ENCODE results near the gene CFAP206. TPM values are rescaled to one million over a fixed set of nuclear protein-coding genes. Genes with fewer than 3 reads are reported as not detected.

Gene CFAP206
- total and polyA plus RNA-seq, 2 donors (not counting 1 experiment from before 2014, with no cell fraction given): not detected

GRCh38 chr6:87482366-87482765 lies 74.6 kb downstream of the CFAP206 start:
- Mint-ChIP-seq H3K27me3 (no peaks in the 10 kb centered on the region), H3K9me3 (ENCODE audit: insufficient read depth) (no peaks in the 10 kb centered on the region), H3K27ac (no peak overlapping the region), H3K4me3 (no peak overlapping the region), H3K4me1 (no peaks in the 10 kb centered on the region)
- H2AFZ ChIP-seq (ENCODE audit: insufficient read depth, low read depth, low read length, poor library complexity, severe bottlenecking): no peak overlapping the region
- ATAC-seq (ENCODE audit: low read depth) (no peak), DNase-seq (no peak)
- H3K4me3 ChIP-seq (ENCODE audit: control extremely low read depth in 1 of 5, extremely low read depth in 1 of 5, insufficient read depth in 1 of 5, low read depth in 2 of 5, low read length in 4 of 5): no peak overlapping the region
- WGBS (ENCODE audit: insufficient coverage): no CpG with 5 or more reads among the region's 4 CpGs
- intact Hi-C loops (cut with micrococcal nuclease): no loop called here
- POLR2A ChIA-PET: no interaction called here
- TF ChIP-seq EZH2 (IDR thresholded peaks at IDR 0.05; ENCODE audit: borderline replicate concordance, insufficient read depth, low read depth, low read length, poor library complexity, severe bottlenecking) (no peak), CTCF (IDR thresholded peaks at IDR 0.05) (no peak)
- peaks cover 2% of the 10 kb centered on the region for H4K20me1 ChIP-seq (ENCODE audit: control insufficient read depth, insufficient read depth, low read length, poor library complexity, severe bottlenecking)
- H3K4me2 ChIP-seq (replicated peaks; ENCODE audit: low read depth, low read length, poor library complexity, severe bottlenecking): no peak overlapping the region
- no peaks in the 10 kb centered on the region for H3K4me1 ChIP-seq (ENCODE audit: control insufficient read depth in 2 of 2, insufficient read depth in 2 of 2, low read length in 2 of 2)
- H3K27ac ChIP-seq (ENCODE audit: low read length in 2 of 2): no peak overlapping the region
- peaks cover 0 to 8% of the 10 kb centered on the region in 2 experiments for H3K36me3 ChIP-seq (replicated peaks in 1 of 2; ENCODE audit: control extremely low read depth in 1 of 2, control insufficient read depth in 1 of 2, extremely low read depth in 1 of 2, insufficient read depth in 2 of 2, low read length in 1 of 2)
- no peaks in the 10 kb centered on the region for H3K9me3 ChIP-seq (ENCODE audit: control extremely low read depth in 1 of 3, control insufficient read depth in 2 of 3, insufficient read depth in 1 of 3, low read length in 2 of 3)
- no peak overlapping the region for H3K9ac ChIP-seq (ENCODE audit: low read length)
- H3K27me3 ChIP-seq (replicated peaks in 1 of 4; ENCODE audit: control extremely low read depth in 1 of 4, control insufficient read depth in 3 of 4, insufficient read depth in 4 of 4, low read length in 3 of 4): no peaks in the 10 kb centered on the region
- peaks cover 17% of the 10 kb centered on the region for H3K79me2 ChIP-seq (ENCODE audit: control insufficient read depth, insufficient read depth, low read length)
- CTCF ChIA-PET: no interaction called here

GRCh38 chr6:87483929-87484328 lies 76.2 kb downstream of the CFAP206 start:
- Histone ChIP-seq H3K9me3 (ENCODE audit: control extremely low read depth in 1 of 3, control insufficient read depth in 2 of 3, insufficient read depth in 1 of 3, low read length in 2 of 3) (no peaks in the 10 kb centered on the region), H3K9ac (ENCODE audit: low read length) (no peak overlapping the region), H3K4me1 (ENCODE audit: control insufficient read depth in 2 of 2, insufficient read depth in 2 of 2, low read length in 2 of 2) (no peaks in the 10 kb centered on the region), H3K27ac (ENCODE audit: low read length in 2 of 2) (no peak overlapping the region), H2AFZ (ENCODE audit: insufficient read depth, low read depth, low read length, poor library complexity, severe bottlenecking) (no peak overlapping the region), H4K20me1 (ENCODE audit: control insufficient read depth, insufficient read depth, low read length, poor library complexity, severe bottlenecking) (no peaks in the 10 kb centered on the region), H3K4me3 (ENCODE audit: control extremely low read depth in 1 of 5, extremely low read depth in 1 of 5, insufficient read depth in 1 of 5, low read depth in 2 of 5, low read length in 4 of 5) (no peak overlapping the region), H3K36me3 (replicated peaks in 1 of 2; ENCODE audit: control extremely low read depth in 1 of 2, control insufficient read depth in 1 of 2, extremely low read depth in 1 of 2, insufficient read depth in 2 of 2, low read length in 1 of 2) (peaks cover 1 to 2% of the 10 kb centered on the region in 2 experiments), H3K4me2 (replicated peaks; ENCODE audit: low read depth, low read length, poor library complexity, severe bottlenecking) (no peak overlapping the region), H3K79me2 (ENCODE audit: control insufficient read depth, insufficient read depth, low read length) (peaks cover 10% of the 10 kb centered on the region), H3K27me3 (replicated peaks in 1 of 4; ENCODE audit: control extremely low read depth in 1 of 4, control insufficient read depth in 3 of 4, insufficient read depth in 4 of 4, low read length in 3 of 4) (no peaks in the 10 kb centered on the region)
- no peak for TF ChIP-seq CTCF (IDR thresholded peaks at IDR 0.05)
- TF ChIP-seq EZH2 (IDR thresholded peaks at IDR 0.05; ENCODE audit: borderline replicate concordance, insufficient read depth, low read depth, low read length, poor library complexity, severe bottlenecking): no peak
- Mint-ChIP-seq H3K4me3 (no peak overlapping the region), H3K9me3 (ENCODE audit: insufficient read depth) (no peaks in the 10 kb centered on the region), H3K4me1 (no peaks in the 10 kb centered on the region), H3K27me3 (no peaks in the 10 kb centered on the region), H3K27ac (no peak overlapping the region)
- intact Hi-C loops (cut with micrococcal nuclease): no loop called here
- DNase-seq: peak; percentile 16
- 54% methylated on average over 4 of the region's 9 CpGs for WGBS (ENCODE audit: insufficient coverage)
- ATAC-seq (ENCODE audit: low read depth): no peak
- CTCF ChIA-PET: no interaction called here
- POLR2A ChIA-PET: no interaction called here
